IMR-90 (cell line): ENCODE results near the gene MSH5. TPM values are rescaled to one million over a fixed set of nuclear protein-coding genes. Genes with fewer than 3 reads are reported as not detected.
A peak's percentile ranks its signal among the peaks of the same experiment; 100 is the strongest.

Experiments
- ATAC-seq: fragments of 200-7000 bp; cut with Tn5 transposase; 2 replicates; pipeline ENCODE4 v1.9.1; 2020; ENCODE audit warnings: low read depth, mild to moderate bottlenecking, moderate library complexity
- BruUV-seq: library from RNA; stranded (reverse); fragments of 400-500 nt; replicated peaks from 2 replicates; lab custom pipeline; 2021; lab: Mats Ljungman, UMichigan
- CTCF ChIA-PET: fragments of 300-600 bp; formaldehyde crosslinking; extraction: SDS; loops from one replicate; lab custom pipeline; 2021; ENCODE audit warnings: antibody characterized with exemption; lab: Yijun Ruan, JAX
- POLR2A ChIA-PET: fragments of 300-600 bp; sonication (Branson Sonifier 250); formaldehyde crosslinking; loops from one replicate; lab custom pipeline; 2022; ENCODE audit warnings: antibody characterized with exemption; ENCODE audit not compliant: unreplicated experiment; lab: Charles Lee
- DNase-seq: peaks from one replicate; pipeline ENCODE4 v3.0.0; 2013
- H2AFZ ChIP-seq: replicated peaks from 2 replicates; pipeline ENCODE3; 2013; ENCODE audit warnings: low read length, mild to moderate bottlenecking; ENCODE audit not compliant: poor library complexity
- H2AK5ac ChIP-seq: 2 replicates; pipeline ENCODE4 v1.6.1; 2013; ENCODE audit warnings: low read depth, low read length, inconsistent platforms
- H2AK9ac ChIP-seq: replicated peaks from 2 replicates; pipeline ENCODE3; 2013; ENCODE audit warnings: mild to moderate bottlenecking, low read depth, low read length, moderate library complexity; ENCODE audit not compliant: poor library complexity
- H2BK120ac ChIP-seq: 2 replicates; pipeline ENCODE4 v1.6.1; 2013; ENCODE audit warnings: low read depth, low read length, inconsistent platforms
- H2BK15ac ChIP-seq: 3 replicates; pipeline ENCODE4 v1.6.1; 2013; ENCODE audit warnings: low read depth, low read length, inconsistent platforms
- H2BK20ac ChIP-seq: 2 replicates; pipeline ENCODE4 v1.6.1; 2013; ENCODE audit warnings: low read depth, mild to moderate bottlenecking, inconsistent platforms, low read length, moderate library complexity
- H2BK5ac ChIP-seq: 2 replicates; pipeline ENCODE4 v1.6.1; 2013; ENCODE audit warnings: mild to moderate bottlenecking, low read depth, low read length, inconsistent platforms; ENCODE audit not compliant: poor library complexity, severe bottlenecking
- H3K14ac ChIP-seq: replicated peaks from 2 replicates; pipeline ENCODE4 v1.6.1; 2013; ENCODE audit warnings: low read depth, low read length, inconsistent platforms
- H3K18ac ChIP-seq: 2 replicates; pipeline ENCODE4 v1.6.1; 2013; ENCODE audit warnings: low read depth, low read length, control low read depth
- H3K23ac ChIP-seq: 2 replicates; pipeline ENCODE4 v1.6.1; 2013; ENCODE audit warnings: low read depth, low read length, inconsistent platforms
- H3K27ac ChIP-seq: 2 replicates; pipeline ENCODE4 v1.5.1; 2013; ENCODE audit warnings: mild to moderate bottlenecking, control low read depth, low read length; ENCODE audit not compliant: insufficient read depth
- H3K27me3 ChIP-seq: 2 replicates; pipeline ENCODE4 v1.6.1; 2013; ENCODE audit warnings: low read length; ENCODE audit not compliant: control insufficient read depth, insufficient read depth
- H3K36me3 ChIP-seq: 2 replicates; pipeline ENCODE4 v1.6.1; 2013; ENCODE audit warnings: low read length, mixed read lengths; ENCODE audit not compliant: control insufficient read depth, insufficient read depth
- H3K4ac ChIP-seq: 2 replicates; pipeline ENCODE4 v1.6.1; 2013; ENCODE audit warnings: low read depth, low read length, inconsistent platforms
- H3K4me1 ChIP-seq: 2 replicates; pipeline ENCODE4 v1.6.1; 2013; ENCODE audit warnings: low read length, mixed read lengths; ENCODE audit not compliant: control insufficient read depth, insufficient read depth
- H3K4me2 ChIP-seq: 2 replicates; pipeline ENCODE4 v1.6.1; 2013; ENCODE audit warnings: low read depth, mild to moderate bottlenecking, control low read depth, low read length, moderate library complexity
- H3K4me3 ChIP-seq: 2 replicates; pipeline ENCODE4 v1.5.1; 2013; ENCODE audit warnings: low read depth, mild to moderate bottlenecking, control low read depth, low read length, moderate library complexity; ENCODE audit not compliant: insufficient read depth
- H3K56ac ChIP-seq: 2 replicates; pipeline ENCODE4 v1.6.1; 2013; ENCODE audit warnings: low read length, inconsistent platforms; ENCODE audit not compliant: insufficient read depth; ENCODE audit errors: extremely low read depth
- H3K79me1 ChIP-seq, 2 experiments: 2 replicates each; pipeline ENCODE4 v1.6.1; 2013; ENCODE audit warnings: low read length in 2 of 2, inconsistent platforms in 1 of 2, low read depth in 1 of 2
- H3K9ac ChIP-seq: 2 replicates; pipeline ENCODE4 v1.6.1; 2013; ENCODE audit warnings: low read depth, low read length, control low read depth
- H3K9me1 ChIP-seq: 2 replicates; pipeline ENCODE4 v1.6.1; 2013; ENCODE audit warnings: low read length, inconsistent platforms; ENCODE audit not compliant: insufficient read depth
- H3K9me3 ChIP-seq: 2 replicates; pipeline ENCODE4 v1.6.1; 2013; ENCODE audit warnings: low read length; ENCODE audit not compliant: control insufficient read depth, insufficient read depth
- H4K20me1 ChIP-seq: 2 replicates; pipeline ENCODE4 v1.6.1; 2013; ENCODE audit warnings: low read length, inconsistent platforms; ENCODE audit not compliant: insufficient read depth
- H4K5ac ChIP-seq: 2 replicates; pipeline ENCODE4 v1.6.1; 2013; ENCODE audit warnings: mild to moderate bottlenecking, low read depth, low read length, control low read depth
- H4K8ac ChIP-seq, 2 experiments: 2 replicates each; pipeline ENCODE4 v1.6.1; 2013; ENCODE audit warnings: low read depth in 2 of 2, low read length in 2 of 2, control low read depth in 1 of 2, inconsistent platforms in 1 of 2
- H4K91ac ChIP-seq: 2 replicates; pipeline ENCODE4 v1.6.1; 2013; ENCODE audit warnings: low read depth, low read length, inconsistent platforms; ENCODE audit not compliant: insufficient read depth
- BHLHE40 ChIP-seq: fragments of 150-350 bp; IDR thresholded peaks from 2 replicates; pipeline ENCODE4 v1.6.1; 2016; ENCODE audit warnings: mild to moderate bottlenecking, low read depth, low read length
- FOS ChIP-seq: fragments of 150-350 bp; IDR thresholded peaks from 2 replicates; pipeline ENCODE4 v1.6.1; 2016; ENCODE audit warnings: low read depth, low read length
- MXI1 ChIP-seq: IDR thresholded peaks from 2 replicates; pipeline ENCODE4 v1.6.1; 2012; ENCODE audit warnings: low read depth, mild to moderate bottlenecking, low read length, moderate library complexity, borderline replicate concordance
- WGBS, 2 experiments: methylation state at CpG; one replicate each; pipeline versions ENCODE4 v1.1.5 to v1.1.7; 2013; ENCODE audit warnings: missing lambda C conversion rate in 2 of 2; ENCODE audit not compliant: insufficient read length in 1 of 2; ENCODE audit errors: extremely low coverage in 2 of 2; 5-methylcytosine and 5-hydroxymethylcytosine counted together
- dilution Hi-C: fragments of 300-500 bp; cut with HindIII; formaldehyde crosslinking; loops from one replicate; pipeline ENCODE4 v1.14.3; 2018; ENCODE audit warnings: low sequenced_read_pairs; ENCODE audit not compliant: unreplicated experiment
- in situ Hi-C: fragments of 300-500 bp; cut with MboI; formaldehyde crosslinking; loops from 3 replicates; pipeline ENCODE4 v1.14.3; 2019; ENCODE audit warnings: low sequenced_read_pairs, inconsistent platforms, mixed read lengths
- intact Hi-C: fragments of 100-400 bp; cut with micrococcal nuclease; formaldehyde crosslinking; loops from 2 replicates; pipeline ENCODE4 v1.10.0; 2022
- polyA plus RNA-seq, 3 experiments: library from polyadenylated mRNA; depleted of rRNA; stranded (reverse); fragments of >200 nt; gene quantifications; 2 replicates each; pipeline ENCODE4 v1.2.3, GENCODE V29; 2012; ENCODE audit warnings: low replicate concordance in 1 of 3
- total RNA-seq: library from RNA; depleted of rRNA; stranded (reverse); fragments of >200 nt; gene quantifications from 2 replicates; pipeline ENCODE4 v1.2.3, GENCODE V29; 2012
- TF ChIP-seq, protein P1 (sequence below): fragments of 150-350 bp; IDR thresholded peaks from 2 replicates; pipeline ENCODE4 v1.6.1; 2016; ENCODE audit warnings: low read depth, mild to moderate bottlenecking, low read length, moderate library complexity, borderline replicate concordance

MSH5 gene
- total and polyA plus RNA-seq, 2 of the 4 experiments (the other 2 are of a cell fraction), result 5.6 to 15.7 TPM

DNA sequence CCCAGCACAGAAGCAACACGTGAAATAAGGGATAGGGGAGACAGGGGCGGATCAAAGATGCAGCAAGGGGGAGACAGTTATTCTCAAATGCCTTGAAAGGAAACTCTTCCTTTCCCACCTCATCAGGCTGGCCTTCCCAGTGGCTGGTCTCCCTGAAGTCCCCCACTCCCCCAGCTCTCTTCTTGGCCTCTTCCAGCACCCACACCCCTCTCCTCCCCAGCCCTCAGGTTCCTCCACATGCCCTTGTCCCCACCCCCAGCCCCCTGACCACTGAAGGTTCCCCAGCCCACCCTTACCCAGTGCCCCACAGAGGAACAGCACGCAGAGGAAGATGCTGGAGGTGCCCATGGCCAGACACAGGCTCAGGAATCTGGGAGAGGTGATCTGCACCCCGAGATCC is 26.3 kb upstream of the MSH5 start:
- no peak overlapping the region for H4K8ac ChIP-seq

More for the DNA sequence above, 26.3 kb upstream of the MSH5 start:
- Histone ChIP-seq H3K9me1 (no peaks in the 10 kb centered on the region), H2BK120ac (no peak overlapping the region), H3K79me1 (no peaks in the 10 kb centered on the region), H3K4me2 (no peak overlapping the region), H2BK20ac (no peak overlapping the region), H3K9ac (no peak overlapping the region), H3K18ac (no peak overlapping the region), H4K91ac (no peak overlapping the region), H3K4ac (no peak overlapping the region), H3K23ac (no peak overlapping the region), H3K14ac (no peak overlapping the region), H3K4me3 (no peak overlapping the region), H2BK5ac (no peak overlapping the region), H3K27me3 (peaks cover 37% of the 10 kb centered on the region), H3K56ac (no peak overlapping the region), H4K20me1 (no peaks in the 10 kb centered on the region; the same call in 1 of the 2 replicates), H3K4me1 (no peaks in the 10 kb centered on the region), H2AK5ac (no peak overlapping the region), H3K36me3 (no peaks in the 10 kb centered on the region), H3K27ac (no peak overlapping the region), H4K5ac (no peak overlapping the region), H2AK9ac (peak overlapping the region; percentile 61), H3K9me3 (no peaks in the 10 kb centered on the region), H2BK15ac (no peak overlapping the region), H2AFZ (no peak overlapping the region)
- dilution Hi-C loops, result no loop called here
- POLR2A ChIA-PET, result no interaction called here
- BruUV-seq, result no TSS peak
- TF ChIP-seq FOS (no peak), MXI1 (no peak), BHLHE40 (no peak)
- TF ChIP-seq, protein P1, sequence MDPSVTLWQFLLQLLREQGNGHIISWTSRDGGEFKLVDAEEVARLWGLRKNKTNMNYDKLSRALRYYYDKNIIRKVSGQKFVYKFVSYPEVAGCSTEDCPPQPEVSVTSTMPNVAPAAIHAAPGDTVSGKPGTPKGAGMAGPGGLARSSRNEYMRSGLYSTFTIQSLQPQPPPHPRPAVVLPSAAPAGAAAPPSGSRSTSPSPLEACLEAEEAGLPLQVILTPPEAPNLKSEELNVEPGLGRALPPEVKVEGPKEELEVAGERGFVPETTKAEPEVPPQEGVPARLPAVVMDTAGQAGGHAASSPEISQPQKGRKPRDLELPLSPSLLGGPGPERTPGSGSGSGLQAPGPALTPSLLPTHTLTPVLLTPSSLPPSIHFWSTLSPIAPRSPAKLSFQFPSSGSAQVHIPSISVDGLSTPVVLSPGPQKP, result no peak
- ATAC-seq (no peak), DNase-seq (no peak)
- CTCF ChIA-PET, result no interaction called here
- no CpG with 5 or more reads among the region's 4 CpGs for WGBS, 2 experiments
- intact Hi-C loops, result no loop called here
- in situ Hi-C loops, result no loop called here
